Activated naive CD8-positive, alpha-beta T cell treated with anti-CD3 and anti-CD28 coated beads, Interleukin-2, amount 10 ng/mL, durations not matched to agents 7 days and 5 days (primary cell): ENCODE data around the gene MKX. TPM values are rescaled to one million over a fixed set of nuclear protein-coding genes. Genes with fewer than 3 reads are reported as not detected.

Experiments used
- ATAC-seq: fragments of 150-1000 bp; cut with Tn5 transposase; one replicate; pipeline ENCODE4 v1.10.0; 2021; ENCODE audit warnings: low read depth, moderate library complexity
- POLR2A ChIA-PET: fragments of 350-600 bp; sonication (Branson Sonifier 250); formaldehyde crosslinking; loops from one replicate; lab custom pipeline; 2021; ENCODE audit warnings: antibody characterized with exemption; lab: Charles Lee
- DNase-seq: peaks from one replicate; pipeline ENCODE4 v3.0.0; 2021
- H3K27ac Mint-ChIP-seq: one replicate; pipeline ENCODE4 v1.8.0; 2022; ENCODE audit warnings: mild to moderate bottlenecking, mixed read lengths
- H3K27me3 Mint-ChIP-seq: one replicate; pipeline ENCODE4 v1.8.0; 2022; ENCODE audit warnings: mild to moderate bottlenecking, moderate library complexity, mixed read lengths
- H3K36me3 Mint-ChIP-seq: one replicate; pipeline ENCODE4 v1.8.0; 2021; ENCODE audit warnings: mild to moderate bottlenecking, mixed read lengths
- H3K4me1 Mint-ChIP-seq: one replicate; pipeline ENCODE4 v1.8.0; 2021; ENCODE audit warnings: mixed read lengths
- H3K4me3 Mint-ChIP-seq: one replicate; pipeline ENCODE4 v1.8.0; 2022; ENCODE audit warnings: mild to moderate bottlenecking, moderate library complexity, mixed read lengths
- H3K9me3 Mint-ChIP-seq: one replicate; pipeline ENCODE4 v1.8.0; 2021; ENCODE audit warnings: mixed read lengths
- total RNA-seq, 2 experiments: library from RNA; stranded (reverse); gene quantifications; one replicate each; pipeline ENCODE4 v1.2.3, GENCODE V29; 2021

MKX gene
- total RNA-seq, 2 experiments from 2014 or later = 0.08 TPM; not detected in 1

DNA sequence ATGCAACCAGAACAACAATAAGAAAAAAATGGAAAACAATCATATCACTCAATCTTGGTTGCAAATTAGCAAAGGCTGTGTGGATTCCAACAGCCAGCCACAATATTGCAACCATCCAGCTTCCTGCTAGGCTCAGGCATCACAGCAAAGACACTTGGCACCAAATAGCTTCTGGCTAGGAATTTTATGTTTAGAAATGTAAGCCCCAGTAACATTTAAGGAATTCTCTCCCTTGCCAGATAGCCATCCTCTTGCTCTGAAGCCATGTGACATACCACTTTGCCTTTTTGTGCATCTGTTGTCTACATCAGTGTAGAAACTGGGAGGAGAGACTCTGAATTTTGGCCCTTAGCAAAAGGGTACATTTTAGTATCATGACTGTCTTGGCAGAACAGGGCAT is 22.2 kb downstream of the MKX start:
- Mint-ChIP-seq H3K36me3 (no peaks in the 10 kb centered on the region), H3K9me3 (no peaks in the 10 kb centered on the region), H3K27me3 (peaks cover 42% of the 10 kb centered on the region), H3K27ac (no peak overlapping the region), H3K4me1 (peaks cover 4% of the 10 kb centered on the region), H3K4me3 (no peak overlapping the region)
- DNase-seq (no peak), ATAC-seq (no peak)
- POLR2A ChIA-PET = no interaction called here

DNA sequence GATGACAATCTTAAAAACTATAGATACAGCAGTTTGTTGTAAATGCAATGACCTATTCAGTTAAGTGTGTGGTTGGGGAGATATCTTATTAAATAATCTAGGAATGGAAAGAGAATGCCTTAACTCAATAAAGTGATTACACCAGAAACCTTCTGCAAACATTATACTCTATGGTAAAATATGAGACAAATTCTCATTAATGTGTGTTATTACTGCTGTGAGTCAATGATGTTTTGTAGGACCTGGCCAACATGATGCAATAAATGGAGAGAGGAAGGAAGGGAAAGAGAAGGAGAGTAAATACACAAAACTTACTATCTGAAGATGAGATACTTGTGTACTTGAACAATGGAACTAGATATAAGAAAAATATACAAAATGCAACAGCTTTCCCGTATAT is 25.1 kb downstream of the MKX start:
- POLR2A ChIA-PET = interaction anchor here (0.6 kb wide), 1 partner anchor 226 kb away, joined by 3 read pairs; no protein-coding TSS in a partner anchor
- Mint-ChIP-seq H3K4me1 (peaks cover 4% of the 10 kb centered on the region), H3K36me3 (no peaks in the 10 kb centered on the region), H3K4me3 (no peak overlapping the region), H3K9me3 (no peaks in the 10 kb centered on the region), H3K27ac (no peak overlapping the region), H3K27me3 (peaks cover 27% of the 10 kb centered on the region)
- no peak for ATAC-seq
- no peak for DNase-seq

DNA sequence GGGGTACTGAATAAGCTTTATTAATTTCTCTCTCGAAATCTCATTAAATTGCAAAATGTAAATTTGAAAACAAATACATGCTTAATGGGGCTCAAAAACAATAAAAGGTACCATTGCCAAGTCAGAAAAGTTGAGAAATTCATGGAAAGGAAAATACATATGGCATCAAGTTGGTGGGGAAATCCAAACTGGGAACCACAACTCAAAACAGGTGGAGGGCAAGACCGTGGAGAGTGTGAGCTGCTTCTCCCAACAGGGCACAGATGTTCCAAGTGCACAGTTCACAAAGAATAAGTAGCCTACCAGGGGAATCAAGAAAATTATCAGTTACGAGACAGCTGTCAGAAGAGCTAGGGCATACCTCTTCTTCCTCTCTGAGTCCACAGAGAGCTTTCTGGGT is 26.6 kb downstream of the MKX start:
- POLR2A ChIA-PET = no interaction called here
- peaks cover 18% of the 10 kb centered on the region for H3K27me3 Mint-ChIP-seq
- ATAC-seq (no peak), DNase-seq (no peak)
- no peak overlapping the region for H3K4me3 Mint-ChIP-seq
- no peaks in the 10 kb centered on the region for H3K9me3 Mint-ChIP-seq
- H3K4me1 Mint-ChIP-seq = peaks cover 4% of the 10 kb centered on the region
- H3K36me3 Mint-ChIP-seq = no peaks in the 10 kb centered on the region
- no peak overlapping the region for H3K27ac Mint-ChIP-seq

DNA sequence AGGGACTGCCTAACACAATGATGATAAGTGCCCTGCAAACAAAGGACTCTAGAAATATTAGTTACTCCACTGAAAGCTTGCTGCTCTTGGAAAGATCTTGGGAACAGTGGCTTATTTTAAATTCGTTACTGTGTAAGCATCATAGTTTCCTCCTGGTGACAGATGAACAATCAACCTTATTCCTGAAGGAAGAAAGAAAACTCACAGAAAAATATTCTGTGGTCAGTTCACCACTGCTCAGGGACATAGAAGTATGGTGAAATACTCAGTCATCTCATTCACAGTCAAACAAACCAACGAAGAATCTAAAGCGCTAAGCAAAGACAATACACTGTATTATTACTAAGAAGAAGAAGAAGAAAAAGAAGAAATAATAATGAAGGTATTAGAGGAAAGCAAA is 27.8 kb downstream of the MKX start:
- no peak overlapping the region for H3K4me3 Mint-ChIP-seq
- no peak overlapping the region for H3K27ac Mint-ChIP-seq
- H3K27me3 Mint-ChIP-seq = peaks cover 18% of the 10 kb centered on the region
- no peak for ATAC-seq
- POLR2A ChIA-PET = no interaction called here
- no peaks in the 10 kb centered on the region for H3K4me1 Mint-ChIP-seq
- H3K36me3 Mint-ChIP-seq = no peaks in the 10 kb centered on the region
- no peak for DNase-seq
- H3K9me3 Mint-ChIP-seq = no peaks in the 10 kb centered on the region

DNA sequence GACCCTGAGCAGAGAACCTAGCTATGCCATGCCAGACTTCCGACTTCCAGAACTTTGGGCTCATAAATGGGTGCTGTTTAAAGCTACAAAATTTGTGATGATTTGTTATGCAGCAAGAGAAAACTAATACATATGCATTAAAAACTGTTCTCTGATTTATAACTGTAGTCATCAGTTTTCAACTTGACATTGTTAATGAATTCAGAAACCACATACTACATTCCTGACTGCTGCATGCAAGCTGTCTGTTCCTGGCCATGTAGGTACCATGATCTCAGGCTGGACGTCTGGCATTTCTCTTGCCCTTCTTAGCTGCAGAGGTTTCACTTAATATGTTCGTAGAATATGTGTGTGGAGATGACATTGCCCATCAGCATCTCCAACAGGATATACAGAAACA is 28.4 kb downstream of the MKX start:
- Mint-ChIP-seq H3K27me3 (peaks cover 18% of the 10 kb centered on the region), H3K36me3 (no peaks in the 10 kb centered on the region), H3K27ac (no peak overlapping the region), H3K9me3 (no peaks in the 10 kb centered on the region), H3K4me1 (no peaks in the 10 kb centered on the region), H3K4me3 (no peak overlapping the region)
- no peak for DNase-seq
- POLR2A ChIA-PET = no interaction called here
- ATAC-seq = no peak

DNA sequence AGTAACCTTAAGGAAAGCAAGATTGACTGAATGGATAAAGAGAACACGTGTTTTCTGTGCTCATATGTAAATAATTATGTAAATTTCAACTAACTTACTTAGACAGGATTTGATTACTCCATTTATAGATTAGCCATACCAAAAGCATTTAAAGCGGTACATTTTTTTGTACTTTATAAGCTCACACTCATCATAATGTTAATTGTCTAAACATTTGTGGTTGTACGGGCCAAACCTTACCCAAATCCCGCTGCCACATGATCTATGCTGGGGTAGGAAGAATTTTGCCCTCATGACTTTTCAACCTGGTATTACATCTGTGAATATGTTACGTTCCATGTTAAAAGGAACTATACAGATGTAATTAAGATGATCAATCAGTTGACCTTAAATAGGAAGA is 29.1 kb downstream of the MKX start:
- no peak overlapping the region for H3K4me3 Mint-ChIP-seq

DNA sequence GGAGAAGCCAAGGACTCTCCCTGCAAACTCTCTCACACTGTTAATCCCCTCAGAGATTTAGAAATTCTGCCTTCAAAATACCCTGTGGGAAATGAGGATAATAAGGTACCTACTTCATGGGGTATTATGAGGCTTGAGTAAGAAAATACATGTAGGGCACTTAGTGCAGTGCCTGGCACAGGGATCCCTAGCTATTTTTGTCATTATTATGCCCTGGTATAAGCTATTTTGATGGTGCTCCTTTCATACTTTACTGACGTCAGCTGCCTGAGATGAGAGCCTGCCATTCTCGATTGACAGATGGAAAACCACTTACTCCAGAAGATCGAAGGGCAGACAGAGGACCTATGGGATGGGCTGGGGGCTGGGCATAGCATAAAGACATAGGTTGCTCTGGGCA is 30.1 kb downstream of the MKX start:
- Mint-ChIP-seq H3K4me3 (no peak overlapping the region), H3K27ac (no peak overlapping the region), H3K27me3 (peaks cover 16% of the 10 kb centered on the region), H3K36me3 (no peaks in the 10 kb centered on the region), H3K9me3 (no peaks in the 10 kb centered on the region), H3K4me1 (no peaks in the 10 kb centered on the region)
- DNase-seq = no peak
- no peak for ATAC-seq
- POLR2A ChIA-PET = no interaction called here

More for the DNA sequence above, 29.1 kb downstream of the MKX start:
- H3K27ac Mint-ChIP-seq = no peak overlapping the region
- no peak for ATAC-seq
- DNase-seq = no peak
- H3K36me3 Mint-ChIP-seq = no peaks in the 10 kb centered on the region
- POLR2A ChIA-PET = no interaction called here
- no peaks in the 10 kb centered on the region for H3K9me3 Mint-ChIP-seq
- no peaks in the 10 kb centered on the region for H3K4me1 Mint-ChIP-seq
- H3K27me3 Mint-ChIP-seq = peaks cover 17% of the 10 kb centered on the region

DNA sequence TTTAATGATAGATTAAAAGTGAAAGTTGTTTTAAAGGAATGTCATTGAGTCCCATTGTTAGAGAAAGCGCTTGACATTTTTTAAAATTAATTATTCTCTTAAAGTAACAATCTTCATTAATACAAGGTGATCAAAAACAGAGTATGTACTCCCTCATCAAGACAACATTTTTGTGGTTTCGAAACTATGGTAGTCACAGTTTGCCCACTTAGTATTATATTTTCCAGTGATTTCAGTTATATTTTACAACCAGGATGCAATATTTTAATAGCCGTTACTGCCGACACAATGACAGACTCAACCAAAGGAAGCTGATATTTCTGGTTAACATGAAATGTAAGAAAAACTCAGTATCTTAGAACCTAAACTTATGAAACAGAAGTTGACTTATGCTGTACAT is 31.3 kb downstream of the MKX start:
- H3K4me1 Mint-ChIP-seq = peaks cover under 1% of the 10 kb centered on the region
- ATAC-seq (no peak), DNase-seq (no peak)
- POLR2A ChIA-PET = no interaction called here
- H3K27me3 Mint-ChIP-seq = peaks cover 6% of the 10 kb centered on the region
- H3K9me3 Mint-ChIP-seq = no peaks in the 10 kb centered on the region
- no peak overlapping the region for H3K4me3 Mint-ChIP-seq
- H3K36me3 Mint-ChIP-seq = no peaks in the 10 kb centered on the region
- no peak overlapping the region for H3K27ac Mint-ChIP-seq

DNA sequence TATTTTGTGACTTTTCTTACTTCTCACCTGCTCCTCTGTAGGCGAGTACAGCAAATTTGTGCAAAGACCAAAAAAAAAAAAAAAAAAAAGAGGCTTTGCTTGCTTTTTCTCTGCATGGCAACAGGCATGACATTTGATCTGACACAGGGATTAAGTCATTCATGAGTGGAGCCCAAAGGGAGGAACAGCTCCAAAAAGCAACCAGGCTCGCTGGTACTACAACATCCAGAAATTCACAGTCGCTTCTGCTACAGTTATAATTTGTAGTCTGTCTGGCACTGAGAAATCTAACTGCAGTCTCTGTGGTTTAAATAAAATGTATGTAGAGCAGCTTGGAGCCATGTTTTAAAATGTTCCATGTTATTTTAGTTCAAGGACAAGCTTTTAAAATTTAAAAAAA is 31.7 kb downstream of the MKX start:
- POLR2A ChIA-PET = no interaction called here
- DNase-seq = no peak
- Mint-ChIP-seq H3K4me1 (peaks cover 2% of the 10 kb centered on the region), H3K27ac (no peak overlapping the region), H3K9me3 (no peaks in the 10 kb centered on the region), H3K4me3 (no peak overlapping the region), H3K36me3 (no peaks in the 10 kb centered on the region), H3K27me3 (peaks cover 2% of the 10 kb centered on the region)
- no peak for ATAC-seq

DNA sequence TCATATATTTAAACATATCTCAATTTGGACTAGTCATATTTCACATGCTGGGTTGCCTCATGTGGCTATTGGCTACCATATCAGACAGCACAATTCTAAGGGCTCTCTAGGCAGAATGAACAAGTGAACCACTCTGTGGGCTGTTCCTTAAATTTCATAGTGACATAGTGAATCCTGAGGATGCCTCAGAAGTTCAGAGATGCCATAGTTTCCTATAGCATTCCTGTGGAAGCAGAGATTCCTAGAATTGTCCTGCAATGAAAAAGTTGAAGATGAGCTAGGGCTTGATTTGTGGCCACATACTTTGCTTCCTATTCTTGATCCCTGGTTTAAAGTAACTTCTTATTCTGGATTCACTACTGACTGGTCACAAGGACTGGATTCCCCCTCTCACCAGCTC is 35.6 kb downstream of the MKX start:
- no peak overlapping the region for H3K27ac Mint-ChIP-seq
- ATAC-seq (no peak), DNase-seq (no peak)
- H3K27me3 Mint-ChIP-seq = peaks cover 2% of the 10 kb centered on the region
- no peaks in the 10 kb centered on the region for H3K36me3 Mint-ChIP-seq
- H3K9me3 Mint-ChIP-seq = no peaks in the 10 kb centered on the region
- peaks cover 2% of the 10 kb centered on the region for H3K4me1 Mint-ChIP-seq
- H3K4me3 Mint-ChIP-seq = no peak overlapping the region
- POLR2A ChIA-PET = no interaction called here

DNA sequence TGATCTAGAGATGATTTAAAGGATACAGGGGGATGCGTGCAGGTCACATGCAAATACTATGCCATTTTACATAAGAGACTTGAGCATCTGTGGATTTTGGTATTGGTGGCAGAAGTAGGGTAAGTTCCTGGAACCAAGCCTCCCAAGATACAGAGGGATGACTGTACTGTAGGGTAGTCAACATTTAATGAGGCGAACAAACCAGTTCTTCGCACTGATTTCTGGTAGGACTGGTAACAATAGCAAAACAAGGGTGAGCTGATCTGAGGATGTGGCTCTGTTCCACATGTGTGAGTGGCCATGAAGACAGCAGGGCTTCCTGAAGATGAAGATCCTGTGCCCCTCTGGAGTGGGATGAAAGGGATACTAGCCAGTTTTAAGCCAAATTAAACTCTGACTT is 36.3 kb downstream of the MKX start:
- Mint-ChIP-seq H3K36me3 (no peaks in the 10 kb centered on the region), H3K4me3 (no peak overlapping the region), H3K4me1 (peaks cover 2% of the 10 kb centered on the region), H3K27ac (no peak overlapping the region), H3K27me3 (peaks cover 2% of the 10 kb centered on the region), H3K9me3 (no peaks in the 10 kb centered on the region)
- no peak for DNase-seq
- ATAC-seq = no peak
- POLR2A ChIA-PET = no interaction called here

DNA sequence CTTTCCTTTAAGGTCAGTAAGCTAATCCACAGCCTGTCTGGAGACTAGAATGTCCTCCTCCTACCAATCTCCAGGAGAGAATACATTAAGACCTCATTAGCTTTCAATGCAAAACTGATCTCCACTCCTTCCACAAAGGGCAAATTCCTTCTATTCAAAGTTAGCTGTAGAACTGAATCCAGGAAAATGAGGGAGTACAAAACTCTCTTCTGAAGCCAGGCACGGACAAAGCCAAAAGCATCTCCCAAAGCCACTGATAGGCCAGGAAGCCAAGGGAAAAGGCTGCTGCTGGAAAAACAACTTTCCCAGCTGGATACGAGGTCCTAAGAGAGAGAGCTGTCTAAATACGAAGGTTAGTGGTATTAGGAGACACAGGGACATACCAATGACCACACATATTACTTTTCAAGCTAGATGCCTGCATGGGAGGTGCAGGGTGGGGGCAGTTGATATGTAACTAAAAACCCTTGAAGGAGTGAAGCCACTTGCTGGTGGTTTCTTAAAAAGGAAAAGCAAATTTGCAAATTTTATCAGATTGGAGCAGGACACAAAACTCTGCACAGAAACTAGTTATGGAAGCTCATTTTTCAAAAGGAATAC is 43.6 kb downstream of the MKX start:
- ATAC-seq (no peak), DNase-seq (no peak)
- Mint-ChIP-seq H3K27ac (no peak overlapping the region), H3K36me3 (no peaks in the 10 kb centered on the region), H3K9me3 (no peaks in the 10 kb centered on the region), H3K4me3 (no peak overlapping the region), H3K4me1 (no peaks in the 10 kb centered on the region), H3K27me3 (peaks cover 9% of the 10 kb centered on the region)
- POLR2A ChIA-PET = no interaction called here

DNA sequence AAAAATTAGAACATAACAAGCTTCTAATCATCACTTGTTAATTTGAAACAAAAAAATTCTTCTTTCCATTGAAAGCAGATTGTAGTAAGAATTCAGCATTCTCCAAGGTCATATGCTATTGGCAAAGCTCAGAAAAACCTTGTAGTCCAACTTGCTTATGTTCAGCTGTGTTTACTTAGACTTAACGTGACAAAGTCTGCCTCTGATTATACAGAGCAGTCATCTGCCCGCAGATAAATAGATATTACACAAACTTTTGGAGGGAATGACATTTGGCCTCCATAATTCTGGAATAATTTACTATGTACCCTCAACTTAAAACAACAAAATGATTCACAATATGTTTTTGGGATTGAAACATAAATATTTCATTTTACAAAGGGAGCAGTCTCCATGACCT is 45.8 kb downstream of the MKX start:
- no peak for ATAC-seq
- DNase-seq = no peak
- POLR2A ChIA-PET = no interaction called here
- Mint-ChIP-seq H3K27me3 (peaks cover 13% of the 10 kb centered on the region), H3K4me3 (no peak overlapping the region), H3K4me1 (no peaks in the 10 kb centered on the region), H3K36me3 (no peaks in the 10 kb centered on the region), H3K27ac (no peak overlapping the region), H3K9me3 (no peaks in the 10 kb centered on the region)

DNA sequence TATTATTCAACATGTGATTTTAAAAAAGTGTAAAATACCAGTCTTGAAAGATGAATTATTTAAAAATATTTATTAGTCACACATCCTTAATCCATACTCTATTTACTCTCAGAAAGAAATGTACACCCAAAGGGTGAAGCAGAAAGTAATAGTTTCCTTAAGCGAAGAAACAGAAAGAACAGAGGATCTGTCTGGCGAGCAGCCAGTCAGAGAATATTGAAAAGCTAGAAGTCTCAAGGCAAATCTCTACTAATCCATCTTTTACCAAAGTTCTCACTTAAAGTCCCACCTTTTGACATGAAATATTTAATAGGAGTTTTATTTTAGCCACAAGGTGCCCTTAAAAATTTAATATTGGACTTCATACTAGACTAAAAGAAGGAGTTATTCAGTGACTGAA is 46.7 kb downstream of the MKX start:
- DNase-seq (no peak), ATAC-seq (no peak)
- Mint-ChIP-seq H3K27ac (no peak overlapping the region), H3K36me3 (no peaks in the 10 kb centered on the region), H3K4me1 (no peaks in the 10 kb centered on the region), H3K4me3 (no peak overlapping the region), H3K27me3 (peaks cover 14% of the 10 kb centered on the region), H3K9me3 (no peaks in the 10 kb centered on the region)
- POLR2A ChIA-PET = interaction anchor here (0.6 kb wide), 1 partner anchor 45 kb away, joined by 4 read pairs; no protein-coding TSS in a partner anchor

DNA sequence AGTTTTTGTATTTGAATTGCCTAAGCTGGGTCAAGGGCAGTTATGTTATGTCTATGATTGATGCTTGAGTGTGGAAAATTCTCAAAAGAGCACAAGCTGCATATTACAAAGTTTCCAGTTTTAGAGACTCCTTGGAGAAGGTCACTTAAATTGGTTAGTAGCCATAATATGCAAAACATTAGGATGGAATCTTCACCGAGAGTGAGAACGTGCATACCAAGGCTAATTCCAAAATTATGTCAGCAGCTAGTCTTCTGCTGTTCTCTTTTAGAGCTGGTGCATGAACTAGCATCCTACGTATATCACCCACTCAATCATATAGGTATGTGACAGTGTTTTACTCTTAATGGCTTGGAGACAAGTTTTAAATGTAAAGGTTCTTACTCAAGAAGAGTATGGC is 49.2 kb downstream of the MKX start:
- H3K4me3 Mint-ChIP-seq = no peak overlapping the region
- ATAC-seq = no peak
- H3K27me3 Mint-ChIP-seq = peaks cover 16% of the 10 kb centered on the region
- DNase-seq = no peak
- H3K9me3 Mint-ChIP-seq = no peaks in the 10 kb centered on the region
- H3K4me1 Mint-ChIP-seq = no peaks in the 10 kb centered on the region
- POLR2A ChIA-PET = no interaction called here
- no peaks in the 10 kb centered on the region for H3K36me3 Mint-ChIP-seq
- H3K27ac Mint-ChIP-seq = no peak overlapping the region
